HG03280 (cell line): ENCODE measurements around the gene LDHD.

ENCODE experiments used
- ATAC-seq: cut with Tn5 transposase; IDR thresholded peaks from one replicate; pipeline ENCODE4 v1.9.1; 2021; ENCODE audit warnings: mild to moderate bottlenecking, moderate library complexity; ENCODE audit not compliant: unreplicated experiment

Gene LDHD

GRCh38 chr16:75064403-75065148 is 52.0 kb downstream of the LDHD start:
- ATAC-seq = no peak

- ATAC-seq = no peak
Observed at GRCh38 chr16:75063549-75064088, 53.0 kb downstream of the LDHD start.

- ATAC-seq = no peak
Observed at GRCh38 chr16:75062976-75063346, 53.6 kb downstream of the LDHD start.

GRCh38 chr16:75062135-75062975 is 54.2 kb downstream of the LDHD start:
- ATAC-seq = no peak
